ENCODE data around the gene MTCH2.

MTCH2 gene

DNA sequence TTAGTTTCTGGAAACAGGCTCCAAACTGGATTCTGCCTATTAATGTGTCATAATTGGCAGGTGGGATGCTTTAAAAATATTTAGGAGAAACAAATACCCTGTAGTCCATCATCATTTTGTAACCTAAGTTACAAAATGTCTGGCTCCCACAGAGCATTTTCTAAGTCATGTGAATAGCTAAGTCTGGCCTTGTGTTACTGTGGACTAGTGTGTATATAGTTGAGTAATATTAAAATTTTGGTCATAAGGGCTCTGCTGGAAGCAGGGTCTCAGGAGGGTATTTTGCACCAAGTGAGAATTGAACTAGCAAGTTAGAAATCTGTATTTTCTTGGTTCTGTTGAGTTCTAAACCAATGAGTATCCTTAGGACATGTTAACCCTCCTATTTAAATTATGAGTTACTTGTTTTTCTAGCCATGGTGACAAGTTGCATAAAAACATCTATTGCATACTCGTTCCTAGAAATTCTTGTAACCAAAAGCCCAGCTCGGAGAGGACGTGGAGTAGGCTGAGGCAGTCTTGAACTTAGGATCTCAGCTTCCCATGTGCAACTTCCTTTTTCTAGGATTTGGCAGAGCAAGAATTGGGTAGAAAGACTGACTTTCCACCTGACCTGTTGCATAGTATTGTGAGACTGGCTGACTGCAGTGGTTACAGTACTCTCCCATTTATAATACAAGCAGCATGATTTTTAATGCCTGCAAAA, 71.6 kb downstream of the MTCH2 start:
- Mint-ChIP-seq H3K27me3 (ENCODE audit: low read depth, poor library complexity) (no peaks in the 10 kb centered on the region), H3K36me3 (ENCODE audit: low read depth) (peaks cover 48% of the 10 kb centered on the region), H3K4me1 (peaks cover 10% of the 10 kb centered on the region), H3K9me3 (no peaks in the 10 kb centered on the region), H3K4me3 (no peak overlapping the region), H3K27ac (no peak overlapping the region)
- DNase-seq: no peak
- no peak for TF ChIP-seq CTCF (IDR thresholded peaks at IDR 0.05)

DNA sequence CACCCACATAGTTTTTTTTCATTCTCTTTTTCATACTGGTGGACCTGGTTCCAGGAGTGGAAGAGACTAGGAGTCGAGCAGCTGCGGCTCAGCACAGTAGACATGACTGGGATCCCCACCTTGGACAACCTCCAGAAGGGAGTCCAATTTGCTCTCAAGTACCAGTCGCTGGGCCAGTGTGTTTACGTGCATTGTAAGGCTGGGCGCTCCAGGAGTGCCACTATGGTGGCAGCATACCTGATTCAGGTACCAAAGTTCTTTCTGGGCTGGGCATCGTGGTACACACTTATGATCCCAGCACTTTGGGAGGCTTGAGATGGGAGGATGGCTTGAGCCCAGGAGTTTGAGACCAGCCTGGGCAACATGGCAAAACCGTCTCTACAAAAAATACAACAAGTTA, 72.7 kb downstream of the MTCH2 start:
- peaks cover 14% of the 10 kb centered on the region for H3K4me1 Mint-ChIP-seq

More for the DNA sequence above, 72.7 kb downstream of the MTCH2 start:
- Mint-ChIP-seq H3K9me3 (no peaks in the 10 kb centered on the region), H3K27ac (no peak overlapping the region), H3K4me3 (no peak overlapping the region), H3K27me3 (ENCODE audit: low read depth, poor library complexity) (no peaks in the 10 kb centered on the region), H3K36me3 (ENCODE audit: low read depth) (peaks cover 36% of the 10 kb centered on the region)
- no peak for DNase-seq
- TF ChIP-seq CTCF (IDR thresholded peaks at IDR 0.05): no peak

Data from nephron progenitor cell (in vitro differentiated cells).